Skeletal muscle tissue (tissue), 4 donors: Measurements from ENCODE around the gene SLC5A10. TPM values are rescaled to one million over a fixed set of nuclear protein-coding genes. Genes with fewer than 3 reads are reported as not detected.
"Not testable (repeated sequence)": the region's sequence is repeated elsewhere in the genome, so short reads cannot be mapped to it uniquely, and the experiment has no call there.

Source experiments
- H3K27ac ChIP-seq: one replicate; pipeline ENCODE4 v1.7.0; 2013; ENCODE audit warnings: mild to moderate bottlenecking, low read depth, low read length, inconsistent platforms
- H3K27me3 ChIP-seq, 3 donors: one replicate each; pipeline ENCODE4 v1.7.0; 2013; ENCODE audit warnings: low read length in 3 of 3; ENCODE audit not compliant: control insufficient read depth in 3 of 3, insufficient read depth in 3 of 3
- H3K36me3 ChIP-seq, 3 donors: one replicate each; pipeline ENCODE4 v1.7.0; 2013; ENCODE audit warnings: low read length in 3 of 3; ENCODE audit not compliant: control insufficient read depth in 3 of 3, insufficient read depth in 3 of 3
- H3K4me1 ChIP-seq, 3 donors: one replicate each; pipeline ENCODE4 v1.7.0; 2013; ENCODE audit warnings: low read length in 3 of 3, mild to moderate bottlenecking in 3 of 3; ENCODE audit not compliant: control insufficient read depth in 3 of 3, insufficient read depth in 3 of 3
- H3K4me3 ChIP-seq, 3 donors: one replicate each; pipeline ENCODE4 v1.7.0; 2013; ENCODE audit warnings: low read length in 3 of 3
- H3K9ac ChIP-seq, 3 donors: one replicate each; pipeline ENCODE4 v1.7.0; 2013; ENCODE audit warnings: low read length in 3 of 3, mild to moderate bottlenecking in 3 of 3, moderate library complexity in 2 of 3, low read depth in 1 of 3
- H3K9me3 ChIP-seq, 3 donors: one replicate each; pipeline ENCODE4 v1.7.0; 2013; ENCODE audit warnings: low read length in 3 of 3; ENCODE audit not compliant: control insufficient read depth in 3 of 3
- total RNA-seq: library from RNA; depleted of rRNA; stranded (reverse); fragments of >200 nt; gene quantifications from one replicate; pipeline ENCODE4 v1.2.3, GENCODE V29; 2014
- donor health status: Osteomylitis.

Gene SLC5A10
- total RNA-seq, 1 donor from 2014 or later: not detected

DNA sequence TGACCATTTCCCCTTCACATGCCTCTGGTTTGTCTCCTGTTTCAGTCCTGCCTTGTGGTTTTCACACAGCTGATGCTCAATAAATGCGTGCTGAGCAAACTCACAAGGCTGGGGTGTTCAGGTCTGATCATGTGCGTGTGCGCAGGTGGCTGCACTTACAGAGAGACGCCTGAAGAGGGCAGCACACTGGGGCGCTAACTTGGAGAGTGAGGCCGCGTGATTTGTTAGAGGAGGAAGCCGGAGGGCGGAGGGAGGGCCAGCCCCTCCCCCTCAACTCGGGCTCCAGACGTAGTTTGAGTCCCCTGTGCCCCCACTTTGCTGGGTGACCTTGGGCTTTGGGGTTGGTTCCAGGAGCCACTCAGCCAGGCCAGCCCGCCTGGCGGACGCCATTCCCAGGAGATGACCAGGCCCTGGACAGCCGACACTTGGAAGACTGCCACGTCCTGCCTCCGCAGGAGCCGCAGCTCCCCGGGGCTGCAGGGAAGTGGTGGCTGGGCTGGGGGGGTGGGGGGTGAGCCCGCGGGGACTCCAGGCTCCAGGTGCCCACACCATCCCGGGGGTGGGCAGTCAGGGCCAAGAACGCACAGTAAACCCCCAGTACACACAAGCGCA lies 80.5 kb downstream of the SLC5A10 start:
- H3K9ac ChIP-seq: not testable (repeated sequence)

DNA sequence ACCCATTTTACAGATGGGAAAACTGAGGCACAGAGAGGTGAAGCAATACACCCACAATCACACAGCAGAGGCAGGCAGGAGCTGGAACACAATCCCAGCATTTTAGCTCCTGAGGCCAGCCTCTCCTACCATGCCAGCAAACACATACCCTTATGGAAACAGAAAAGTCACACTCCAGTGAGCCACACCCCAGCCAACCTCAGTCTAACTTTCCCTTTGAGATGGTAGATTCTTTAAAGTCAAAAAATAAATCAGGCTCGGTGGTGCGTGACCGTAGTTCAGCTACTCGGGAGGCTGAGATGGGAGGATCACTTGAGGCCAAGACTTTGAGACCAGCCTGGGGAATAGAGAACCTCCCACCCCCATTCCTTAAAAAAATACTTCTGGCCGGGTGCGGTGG lies 84.2 kb downstream of the SLC5A10 start:
- not testable (repeated sequence) for H3K4me3 ChIP-seq, H3K9ac ChIP-seq

More for the DNA sequence above, 80.5 kb downstream of the SLC5A10 start:
- not testable (repeated sequence) for H3K27ac ChIP-seq, H3K9me3 ChIP-seq, H3K4me3 ChIP-seq, H3K4me1 ChIP-seq, H3K36me3 ChIP-seq, H3K27me3 ChIP-seq

DNA sequence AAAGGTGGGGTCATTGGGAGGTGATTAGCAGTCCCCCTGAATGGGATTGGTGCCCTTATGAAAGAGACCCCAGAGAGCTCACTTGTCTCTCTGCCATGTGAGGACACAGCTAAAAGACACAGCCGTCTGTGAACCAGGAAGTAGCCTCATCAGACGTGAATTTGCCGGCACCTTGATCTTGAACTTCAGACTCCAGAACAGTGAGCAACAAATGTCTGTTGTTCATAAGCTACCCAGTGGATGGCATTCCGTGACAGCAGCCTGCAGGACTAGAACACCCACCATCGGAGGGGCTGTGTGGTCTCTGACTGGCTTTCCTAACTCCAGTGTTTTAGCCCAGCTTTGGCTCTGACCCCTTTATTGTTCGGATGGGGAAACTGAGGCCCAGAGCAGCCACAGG lies 85.6 kb downstream of the SLC5A10 start:
- not testable (repeated sequence) for H3K4me1 ChIP-seq, H3K36me3 ChIP-seq, H3K27me3 ChIP-seq, H3K4me3 ChIP-seq, H3K9ac ChIP-seq, H3K27ac ChIP-seq, H3K9me3 ChIP-seq

More for the DNA sequence above, 84.2 kb downstream of the SLC5A10 start:
- not testable (repeated sequence) for H3K36me3 ChIP-seq, H3K27me3 ChIP-seq, H3K27ac ChIP-seq, H3K9me3 ChIP-seq, H3K4me1 ChIP-seq

DNA sequence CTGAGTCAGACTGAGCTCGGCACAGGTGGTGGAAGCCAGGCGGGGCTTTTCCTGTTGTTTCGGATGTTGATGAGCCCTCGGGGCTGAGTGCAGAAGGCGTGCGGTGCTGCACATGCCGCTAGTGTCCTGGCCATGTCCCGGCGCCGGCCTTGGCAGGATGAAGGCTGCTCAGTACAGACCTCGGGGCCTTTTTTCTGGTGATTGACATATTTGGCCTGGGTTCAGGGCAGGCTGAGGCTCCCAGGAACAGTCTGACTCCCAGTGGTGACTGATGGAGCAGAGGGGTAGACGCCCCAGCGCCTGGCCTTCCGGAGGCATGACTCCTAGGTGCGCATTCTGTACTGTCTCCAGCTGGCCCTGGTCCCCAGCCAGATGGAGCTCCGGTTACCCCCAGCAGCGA lies 86.0 kb downstream of the SLC5A10 start:
- not testable (repeated sequence) for H3K4me3 ChIP-seq, H3K27me3 ChIP-seq, H3K36me3 ChIP-seq, H3K4me1 ChIP-seq, H3K9me3 ChIP-seq, H3K9ac ChIP-seq, H3K27ac ChIP-seq

DNA sequence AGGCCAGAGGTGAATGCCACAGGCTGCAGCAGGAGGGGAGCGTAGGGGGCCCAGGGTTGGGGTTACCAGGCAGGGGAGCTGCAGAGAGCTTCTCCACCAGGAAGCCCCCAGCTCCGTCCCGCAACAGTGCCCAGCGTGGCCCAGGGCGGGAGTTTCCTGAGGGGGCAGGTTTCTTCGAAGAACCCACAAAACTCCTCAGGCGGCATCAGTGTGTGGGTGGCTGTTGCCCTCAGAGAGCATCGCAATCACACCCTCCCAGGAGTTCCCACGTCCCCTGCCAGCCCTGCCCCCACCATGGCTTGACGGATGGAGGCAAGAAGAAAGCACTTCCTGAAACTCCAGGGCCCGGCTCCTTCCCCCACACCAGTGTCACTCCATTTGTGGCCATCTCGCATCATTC lies 86.8 kb downstream of the SLC5A10 start:
- not testable (repeated sequence) for H3K9me3 ChIP-seq, H3K36me3 ChIP-seq, H3K4me1 ChIP-seq, H3K27me3 ChIP-seq, H3K27ac ChIP-seq, H3K9ac ChIP-seq, H3K4me3 ChIP-seq

DNA sequence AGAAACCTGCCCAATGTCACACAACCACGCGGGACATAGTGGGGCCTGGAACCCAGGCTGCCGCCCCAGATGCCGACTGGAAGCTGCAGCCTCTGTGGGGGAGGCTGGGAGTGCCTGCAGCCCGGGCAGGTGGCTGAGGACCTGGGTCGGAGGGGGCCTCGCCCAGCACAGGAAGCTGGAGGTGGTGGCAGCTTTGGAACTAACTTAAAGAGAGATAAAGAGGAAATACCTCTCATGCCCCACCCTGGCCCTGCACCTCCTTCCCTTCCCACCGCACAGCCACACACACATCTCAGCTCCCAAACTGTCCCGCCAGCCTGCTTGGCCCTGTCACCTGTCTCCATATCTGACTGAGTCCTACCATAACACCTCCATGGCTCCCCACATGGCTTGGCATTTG lies 88.4 kb downstream of the SLC5A10 start:
- H3K9ac ChIP-seq, H3K36me3 ChIP-seq, H3K9me3 ChIP-seq, H3K4me3 ChIP-seq, H3K27me3 ChIP-seq, H3K4me1 ChIP-seq, H3K27ac ChIP-seq: not testable (repeated sequence)

DNA sequence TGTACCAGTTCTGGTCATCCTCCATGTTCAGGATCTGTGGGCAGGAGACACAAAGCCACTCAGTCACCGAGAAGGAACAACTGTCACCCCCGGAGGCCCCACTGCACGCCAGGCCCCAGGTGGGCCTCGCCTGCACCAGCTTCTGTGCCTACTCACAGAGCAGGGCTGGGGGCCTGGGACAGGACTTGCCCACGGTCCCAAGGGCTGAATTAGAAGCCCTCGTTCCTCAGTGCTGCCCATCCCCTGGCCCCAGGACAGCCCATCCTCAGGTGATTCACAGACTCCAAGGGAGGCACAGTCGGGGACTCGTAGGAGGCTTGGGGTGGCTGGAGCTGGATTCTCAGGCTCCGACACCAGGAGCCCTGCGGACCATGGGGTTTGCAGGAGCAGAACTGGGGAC lies 89.9 kb downstream of the SLC5A10 start:
- H3K27me3 ChIP-seq, H3K27ac ChIP-seq, H3K4me3 ChIP-seq, H3K9me3 ChIP-seq, H3K36me3 ChIP-seq, H3K9ac ChIP-seq, H3K4me1 ChIP-seq: not testable (repeated sequence)

DNA sequence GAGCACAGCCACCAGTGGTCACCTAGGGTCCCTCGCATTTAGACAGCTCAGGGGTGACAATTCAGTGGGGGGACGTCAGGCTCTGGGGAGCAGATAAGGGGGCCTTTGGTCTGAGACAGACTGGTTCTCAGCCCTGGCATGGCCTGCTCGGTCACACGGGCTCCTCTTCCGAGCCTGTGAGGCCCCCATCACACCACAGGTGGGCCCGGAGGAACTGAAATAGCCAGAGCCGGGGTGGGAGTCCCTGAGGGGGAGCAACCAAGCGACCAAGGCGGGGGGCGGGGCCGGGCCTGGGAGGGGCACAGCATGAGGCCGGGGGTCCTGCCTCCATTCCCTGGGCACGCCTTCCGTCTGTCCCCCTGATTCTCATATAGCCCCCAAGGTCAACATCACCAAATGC lies 90.4 kb downstream of the SLC5A10 start:
- H3K27me3 ChIP-seq, H3K9me3 ChIP-seq, H3K4me3 ChIP-seq, H3K27ac ChIP-seq, H3K4me1 ChIP-seq, H3K9ac ChIP-seq, H3K36me3 ChIP-seq: not testable (repeated sequence)

DNA sequence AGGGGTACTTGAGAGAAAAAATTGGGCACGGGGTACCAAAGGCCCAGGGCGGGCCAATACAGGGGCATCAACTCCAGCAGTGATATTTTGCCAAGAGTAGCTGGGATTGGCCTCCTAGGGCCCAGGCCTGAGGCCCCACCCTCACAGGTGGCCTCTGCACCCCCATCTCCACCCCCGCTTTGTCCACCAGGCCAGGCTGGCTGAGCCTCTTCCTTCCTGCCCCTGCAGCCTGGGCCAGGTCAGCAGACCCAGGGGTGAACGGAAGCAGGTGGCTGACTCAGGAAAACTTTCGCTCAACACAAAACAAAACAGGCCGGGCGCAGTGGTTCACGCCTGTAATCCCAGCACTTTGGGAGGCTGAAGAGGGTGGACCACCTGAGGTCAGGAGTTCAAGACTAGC lies 91.1 kb downstream of the SLC5A10 start:
- H3K27me3 ChIP-seq, H3K9me3 ChIP-seq, H3K4me3 ChIP-seq, H3K36me3 ChIP-seq, H3K27ac ChIP-seq, H3K9ac ChIP-seq, H3K4me1 ChIP-seq: not testable (repeated sequence)

DNA sequence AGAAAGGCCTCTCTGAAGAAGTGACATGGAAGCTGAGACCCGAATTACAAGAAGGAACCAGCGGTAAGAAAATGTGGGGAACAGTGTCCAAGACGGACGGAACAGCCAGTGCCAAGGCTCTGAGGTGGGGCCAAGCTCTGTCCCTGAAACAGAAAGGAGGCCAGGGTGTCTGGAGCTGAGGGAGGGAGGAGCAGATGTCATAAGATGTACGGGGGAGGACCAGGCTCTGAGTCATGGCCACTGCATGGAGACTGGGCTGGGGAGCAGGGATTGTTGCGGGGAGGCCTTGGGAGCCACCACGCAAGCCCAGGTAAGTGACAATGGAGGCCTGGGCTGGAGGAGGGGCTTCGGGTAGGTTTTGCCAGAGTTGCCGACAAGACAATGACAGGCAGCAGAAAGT lies 92.7 kb downstream of the SLC5A10 start:
- H3K27ac ChIP-seq, H3K4me1 ChIP-seq, H3K36me3 ChIP-seq, H3K9ac ChIP-seq, H3K27me3 ChIP-seq, H3K4me3 ChIP-seq, H3K9me3 ChIP-seq: not testable (repeated sequence)

DNA sequence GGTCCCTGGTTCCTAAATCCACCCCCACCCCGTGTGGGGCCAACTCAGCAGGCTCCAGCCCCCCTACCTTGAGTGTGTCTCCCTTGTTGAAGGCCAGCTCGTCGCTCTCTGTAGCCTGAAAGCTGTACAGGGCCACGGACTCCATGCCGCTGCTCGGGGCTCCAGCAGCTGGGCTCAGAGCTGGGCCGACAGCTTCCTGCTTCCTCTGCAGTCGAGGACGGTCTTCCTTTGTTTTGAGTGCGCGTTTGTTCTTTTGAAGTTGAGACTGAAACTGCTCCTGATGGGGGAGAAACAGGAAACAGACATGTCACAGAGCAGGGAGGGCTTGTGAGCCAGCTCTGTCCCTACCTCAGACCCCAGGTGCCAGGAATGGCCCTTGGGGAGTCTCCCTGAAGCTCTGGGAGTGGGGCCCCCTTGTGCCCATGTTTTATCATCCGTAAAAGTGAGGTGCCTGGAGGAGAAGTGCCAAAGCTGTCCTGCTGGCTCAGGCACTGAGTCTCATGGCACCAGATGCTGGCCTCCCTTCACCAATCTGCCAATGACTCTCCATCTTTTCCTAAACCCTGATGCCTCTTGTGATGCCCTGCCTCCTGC lies 94.9 kb downstream of the SLC5A10 start, which contains the start of gene GRAP:
GRAP (minus strand) TSS at position 176 of the 594 bp plus-strand sequence; CDS start at position 145, 31 bp downstream.
- not testable (repeated sequence) for H3K27me3 ChIP-seq, H3K4me1 ChIP-seq, H3K27ac ChIP-seq

More for the DNA sequence above, 94.9 kb downstream of the SLC5A10 start, which contains the start of gene GRAP:
- H3K36me3 ChIP-seq, H3K9me3 ChIP-seq, H3K4me3 ChIP-seq, H3K9ac ChIP-seq: not testable (repeated sequence)
